T-cell (primary cell): ENCODE data around the gene PRPSAP1. TPM values are rescaled to one million over a fixed set of nuclear protein-coding genes. Genes with fewer than 3 reads are reported as not detected.
"Not testable (repeated sequence)": the region's sequence is repeated elsewhere in the genome, so short reads cannot be mapped to it uniquely, and the experiment has no call there.

Source experiments
- ATAC-seq, 4 experiments: fragments of 200-7000 bp in 3 of 4; fragments of 150-1000 bp in 1 of 4; cut with Tn5 transposase; replicated peaks in 1 of 4; 1 replicate in 3 of 4; 2 replicates in 1 of 4; pipeline ENCODE4 v1.10.0; 2021; ENCODE audit warnings: moderate library complexity in 3 of 4, mild to moderate bottlenecking in 2 of 4, moderate number of reproducible peaks in 1 of 4
- CTCF ChIA-PET, 2 donors: fragments of 300-600 bp; sonication (Branson Sonifier 250); formaldehyde crosslinking; loops; one replicate each; lab custom pipeline; 2022; ENCODE audit warnings: antibody characterized with exemption in 2 of 2; lab: Charles Lee
- POLR2A ChIA-PET, 2 donors: fragments of 300-600 bp; sonication (Branson Sonifier 250); formaldehyde crosslinking; loops; one replicate each; lab custom pipeline; 2022; ENCODE audit warnings: antibody characterized with exemption in 2 of 2; lab: Charles Lee
- DNase-seq, 35 experiments: peaks; one replicate each; pipeline versions ENCODE4 v3.0.0 to v3.0.0-alpha.2; 2013 to 2023
- H3K27ac ChIP-seq: one replicate; pipeline ENCODE4 v1.5.1; 2013; ENCODE audit warnings: low read length
- H3K27me3 ChIP-seq, 2 experiments: replicated peaks in 1 of 2; 1 replicate in 1 of 2; 2 replicates in 1 of 2; pipeline versions ENCODE4 v1.6.1 to v1.7.0; 2013; ENCODE audit warnings: low read length in 1 of 2, mixed read lengths in 1 of 2; ENCODE audit not compliant: control insufficient read depth in 2 of 2, insufficient read depth in 2 of 2; ENCODE audit errors: extremely low read depth in 1 of 2
- H3K36me3 ChIP-seq, 2 donors: 1 replicate in 1 of 2; 2 replicates in 1 of 2; pipeline versions ENCODE4 v1.6.1 to v1.7.0; 2013; ENCODE audit warnings: low read length in 1 of 2; ENCODE audit not compliant: control insufficient read depth in 2 of 2, insufficient read depth in 1 of 2; ENCODE audit errors: extremely low read depth in 1 of 2
- H3K4me1 ChIP-seq, 2 experiments: 1 replicate in 1 of 2; 2 replicates in 1 of 2; pipeline versions ENCODE4 v1.6.1 to v1.7.0; 2013; ENCODE audit warnings: low read length in 2 of 2, mixed read lengths in 1 of 2; ENCODE audit not compliant: insufficient read depth in 2 of 2, control insufficient read depth in 1 of 2; ENCODE audit errors: extremely low read depth in 1 of 2
- H3K4me3 ChIP-seq, 2 donors: 1 replicate in 1 of 2; 2 replicates in 1 of 2; pipeline versions ENCODE4 v1.5.1 to v1.7.0; 2013; ENCODE audit warnings: mild to moderate bottlenecking in 2 of 2, low read length in 1 of 2, moderate library complexity in 1 of 2; ENCODE audit not compliant: control insufficient read depth in 1 of 2; ENCODE audit errors: extremely low read depth in 1 of 2
- H3K9me3 ChIP-seq: 2 replicates; pipeline ENCODE4 v1.7.0; 2013
- H3K27ac Mint-ChIP-seq, 2 donors: one replicate each; pipeline ENCODE4 v1.8.0; 2020 to 2021; ENCODE audit warnings: mild to moderate bottlenecking in 2 of 2, mixed read lengths in 2 of 2
- H3K27me3 Mint-ChIP-seq, 2 donors: one replicate each; pipeline ENCODE4 v1.8.0; 2021 to 2022; ENCODE audit warnings: mixed read lengths in 2 of 2
- H3K36me3 Mint-ChIP-seq: one replicate; pipeline ENCODE4 v1.8.0; 2021; ENCODE audit warnings: mixed read lengths
- H3K4me1 Mint-ChIP-seq, 3 donors: one replicate each; pipeline ENCODE4 v1.8.0; 2020 to 2022; ENCODE audit warnings: mixed read lengths in 3 of 3, mild to moderate bottlenecking in 1 of 3
- H3K4me3 Mint-ChIP-seq, 3 donors: one replicate each; pipeline ENCODE4 v1.8.0; 2020 to 2022; ENCODE audit warnings: mild to moderate bottlenecking in 3 of 3, mixed read lengths in 3 of 3, moderate library complexity in 3 of 3
- H3K9me3 Mint-ChIP-seq, 3 donors: one replicate each; pipeline ENCODE4 v1.8.0; 2020 to 2022; ENCODE audit warnings: mixed read lengths in 3 of 3
- WGBS: methylation state at CpG from one replicate; pipeline ENCODE4 v1.1.5; 2013; ENCODE audit warnings: missing lambda C conversion rate; ENCODE audit not compliant: insufficient coverage; 5-methylcytosine and 5-hydroxymethylcytosine counted together
- total RNA-seq, 35 experiments: library from RNA in 6 of 35; stranded (reverse) in 6 of 35; fragments of 120-200 nt in 1 of 35; gene quantifications; one replicate each; pipeline versions ENCODE4 v1.2.1 to v1.2.4 and lab custom pipeline; 2013 to 2026

Gene PRPSAP1
- total RNA-seq, 5 donors from 2014 or later (not counting 1 experiment from before 2014, with no cell fraction given): 27.5 to 47.0 (median 40.0) TPM

DNA sequence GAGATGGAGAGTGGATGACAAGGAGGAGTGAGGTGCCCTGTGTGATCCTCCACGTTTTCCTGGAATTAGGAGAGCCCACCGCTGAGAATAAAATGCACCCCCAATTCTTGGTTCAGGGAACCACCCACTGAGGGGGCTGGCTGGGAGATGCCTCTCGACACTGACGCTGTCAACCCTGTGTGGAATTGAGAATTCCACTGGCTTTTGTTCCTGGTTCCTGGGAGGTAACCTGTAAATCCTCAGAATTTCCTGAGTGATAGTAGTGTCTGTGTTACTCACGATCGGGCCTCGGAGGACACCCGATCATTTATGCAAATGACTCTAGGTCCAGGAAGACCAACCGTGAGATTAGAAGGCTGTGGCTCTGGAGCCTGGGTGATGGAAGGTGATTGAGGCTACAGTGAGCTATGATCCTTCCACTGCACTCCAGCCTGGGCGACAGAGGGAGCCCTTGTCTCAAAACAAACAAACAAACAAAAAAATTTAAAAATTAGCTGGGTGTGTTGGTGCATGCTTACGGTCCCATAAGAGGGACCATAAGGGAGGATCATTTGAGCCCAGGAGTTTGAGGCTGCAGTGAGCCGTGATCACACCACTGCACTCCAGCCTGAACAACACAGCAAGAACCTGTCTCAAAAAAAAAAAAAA, 11.7 kb upstream of the PRPSAP1 start:
- Mint-ChIP-seq H3K9me3 (no peaks in the 10 kb centered on the region), H3K27ac (no peak overlapping the region), H3K4me1 (no peaks in the 10 kb centered on the region), H3K27me3 (no peaks in the 10 kb centered on the region), H3K4me3 (no peak overlapping the region), H3K36me3 (no peaks in the 10 kb centered on the region)
- ATAC-seq (no peak), DNase-seq (no peak)
- H3K4me3 ChIP-seq: no peak overlapping the region
- H3K4me1 ChIP-seq: no peaks in the 10 kb centered on the region
- CTCF ChIA-PET: interaction anchor here in 1 of 2 donors (0.6 to 1.1 kb wide), 3 partner anchors 24 to 695 kb away, joined by 3 to 6 read pairs (median 3); no protein-coding TSS in a partner anchor
- no peaks in the 10 kb centered on the region for H3K36me3 ChIP-seq
- H3K9me3 ChIP-seq: no peaks in the 10 kb centered on the region
- H3K27ac ChIP-seq: no peak overlapping the region
- WGBS: 85% methylated on average over 6 of the region's 12 CpGs
- POLR2A ChIA-PET: interaction anchor here in 1 of 2 donors (0.5 kb wide), 2 partner anchors 11 to 375 kb away, joined by 3 read pairs; no protein-coding TSS in a partner anchor
- peaks cover 0 to 17% of the 10 kb centered on the region in 2 experiments for H3K27me3 ChIP-seq

DNA sequence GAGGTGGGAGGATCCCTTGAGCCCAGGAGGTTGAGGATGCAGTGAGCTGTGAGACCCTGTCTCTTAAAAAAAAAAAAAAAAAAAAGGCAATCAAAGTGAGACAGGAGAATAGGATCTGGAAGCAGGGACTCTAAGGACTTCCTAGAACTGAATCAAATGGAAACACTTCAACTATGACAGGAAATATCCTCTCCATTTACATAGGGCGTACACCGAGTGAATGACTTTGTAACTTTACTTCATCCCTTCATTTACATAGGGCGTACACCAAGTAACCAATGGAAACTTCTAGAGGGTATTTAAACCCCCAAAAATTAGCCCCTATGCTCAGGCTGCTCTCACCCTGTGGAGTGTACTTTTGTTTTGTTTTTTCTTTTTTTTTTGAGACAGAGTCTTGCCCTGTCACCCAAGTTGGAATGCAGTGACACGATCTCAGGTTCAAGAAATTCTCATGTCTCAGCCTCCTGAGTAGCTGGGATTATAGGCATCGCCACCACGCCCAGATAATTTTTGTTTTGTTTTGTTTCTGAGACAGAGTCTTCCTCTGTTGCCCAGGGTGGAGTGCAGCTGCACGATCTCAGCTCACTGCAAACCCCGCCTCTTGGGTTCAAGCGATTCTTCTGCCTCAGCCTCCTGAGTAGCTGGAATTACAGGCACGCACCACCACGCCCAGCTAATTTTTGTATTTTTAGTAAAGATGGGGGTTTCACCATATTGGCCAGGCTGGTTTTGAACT, 9.6 kb upstream of the PRPSAP1 start:
- ChIA-PET CTCF (no interaction called here), POLR2A (no interaction called here)
- Histone ChIP-seq H3K9me3 (no peaks in the 10 kb centered on the region), H3K27me3 (peaks cover 0 to 9% of the 10 kb centered on the region in 2 experiments), H3K4me1 (no peaks in the 10 kb centered on the region), H3K4me3 (no peak overlapping the region), H3K27ac (no peak overlapping the region), H3K36me3 (no peaks in the 10 kb centered on the region)
- 97% methylated on average over 8 of the region's 11 CpGs for WGBS
- no peaks in the 10 kb centered on the region for H3K9me3 Mint-ChIP-seq
- no peak overlapping the region for H3K4me3 Mint-ChIP-seq
- DNase-seq (no peak), ATAC-seq (no peak)
- H3K27me3 Mint-ChIP-seq: no peaks in the 10 kb centered on the region
- no peaks in the 10 kb centered on the region for H3K4me1 Mint-ChIP-seq
- H3K36me3 Mint-ChIP-seq: no peaks in the 10 kb centered on the region
- H3K27ac Mint-ChIP-seq: no peak overlapping the region

DNA sequence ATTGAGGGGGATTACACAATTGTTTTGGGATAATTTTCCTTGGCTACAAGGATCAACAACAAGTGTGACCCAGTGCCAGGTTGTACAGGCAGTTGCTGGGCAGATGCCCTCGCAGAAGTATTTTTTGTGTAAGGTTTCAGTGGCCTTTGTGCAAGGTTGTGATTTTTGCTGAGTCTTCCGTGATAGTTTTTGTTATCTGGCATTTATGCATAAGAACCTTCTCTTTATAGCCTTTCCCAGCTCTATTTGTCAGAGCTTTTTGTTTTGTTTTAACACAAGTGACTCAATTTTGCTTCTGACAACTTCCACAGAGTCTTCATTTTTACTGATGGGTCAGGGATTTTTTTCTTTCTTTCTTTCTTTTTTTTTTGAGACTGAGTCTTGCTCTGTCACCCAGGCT, 6.7 kb upstream of the PRPSAP1 start:
- Mint-ChIP-seq H3K9me3 (no peaks in the 10 kb centered on the region), H3K4me3 (no peak overlapping the region), H3K36me3 (no peaks in the 10 kb centered on the region), H3K27me3 (peaks cover 0 to 1% of the 10 kb centered on the region in 2 donors), H3K27ac (no peak overlapping the region), H3K4me1 (no peaks in the 10 kb centered on the region)
- peaks cover 0 to 7% of the 10 kb centered on the region in 2 experiments for H3K27me3 ChIP-seq
- WGBS: no CpG with 5 or more reads among the region's 2 CpGs
- POLR2A ChIA-PET: no interaction called here
- ATAC-seq: no peak
- DNase-seq: no peak
- H3K9me3 ChIP-seq: no peaks in the 10 kb centered on the region
- no peak overlapping the region for H3K27ac ChIP-seq
- H3K4me1 ChIP-seq: no peaks in the 10 kb centered on the region
- CTCF ChIA-PET: no interaction called here
- H3K36me3 ChIP-seq: no peaks in the 10 kb centered on the region
- H3K4me3 ChIP-seq: no peak overlapping the region

DNA sequence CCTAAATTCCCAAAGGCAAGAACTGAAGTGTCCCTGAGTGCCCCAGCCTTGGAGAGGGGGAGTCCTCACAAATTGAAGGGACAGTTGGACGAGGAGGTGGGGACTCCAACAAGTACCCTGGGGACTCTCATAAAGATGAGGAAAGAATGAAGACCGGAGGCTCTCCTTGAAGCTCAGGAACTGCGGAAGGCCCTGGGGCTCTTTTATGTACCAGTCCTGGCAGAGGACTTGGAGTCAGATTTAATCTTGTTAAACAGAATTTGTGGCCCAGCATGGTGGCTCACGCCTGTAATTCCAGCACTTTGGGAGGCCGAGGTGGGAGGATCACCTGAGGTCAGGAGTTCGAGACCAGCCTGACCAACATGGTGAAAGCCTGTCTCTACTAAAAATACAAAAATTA, 6.1 kb upstream of the PRPSAP1 start:
- POLR2A ChIA-PET, H3K36me3 Mint-ChIP-seq, H3K36me3 ChIP-seq, ATAC-seq, H3K27ac ChIP-seq, H3K9me3 ChIP-seq, CTCF ChIA-PET, H3K4me3 ChIP-seq, H3K27me3 ChIP-seq, H3K4me1 Mint-ChIP-seq, H3K9me3 Mint-ChIP-seq, H3K27me3 Mint-ChIP-seq, H3K4me1 ChIP-seq, H3K4me3 Mint-ChIP-seq, H3K27ac Mint-ChIP-seq, DNase-seq: not testable (repeated sequence)
- 76% methylated on average over 5 of the region's 6 CpGs for WGBS

DNA sequence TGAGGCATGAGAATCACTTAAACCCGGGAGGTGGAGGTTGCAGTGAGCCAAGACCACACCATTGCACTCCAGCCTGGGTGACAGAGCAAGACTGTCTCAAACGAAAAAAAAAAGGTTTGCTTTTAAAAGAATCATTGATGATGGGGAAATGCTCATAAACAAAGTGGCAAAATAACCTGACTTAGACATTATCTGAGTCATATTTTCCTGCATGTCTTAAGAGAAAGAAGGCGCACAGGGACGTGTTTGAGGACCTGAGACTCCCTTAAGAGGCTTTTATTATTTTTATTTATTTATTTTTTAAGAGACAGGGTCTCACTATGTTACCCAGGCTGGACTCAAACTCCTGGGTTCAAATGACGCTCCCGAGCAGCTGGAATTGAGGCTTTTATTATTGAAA, 5.7 kb upstream of the PRPSAP1 start:
- WGBS: 90% methylated on average over 1 of the region's 6 CpGs
- no peak for DNase-seq
- Mint-ChIP-seq H3K36me3 (no peaks in the 10 kb centered on the region), H3K4me3 (no peak overlapping the region), H3K4me1 (peaks cover 3 to 5% (median 3%) of the 10 kb centered on the region in 3 donors), H3K9me3 (no peaks in the 10 kb centered on the region), H3K27me3 (peaks cover 0 to 1% of the 10 kb centered on the region in 2 donors), H3K27ac (no peak overlapping the region)
- no peaks in the 10 kb centered on the region for H3K9me3 ChIP-seq
- H3K27ac ChIP-seq: no peak overlapping the region
- ChIA-PET CTCF (no interaction called here), POLR2A (no interaction called here)
- peaks cover 0 to 9% of the 10 kb centered on the region in 2 experiments for H3K27me3 ChIP-seq
- ATAC-seq: no peak
- H3K4me1 ChIP-seq: peaks cover 0 to 5% of the 10 kb centered on the region in 2 experiments
- no peaks in the 10 kb centered on the region for H3K36me3 ChIP-seq
- no peak overlapping the region for H3K4me3 ChIP-seq

DNA sequence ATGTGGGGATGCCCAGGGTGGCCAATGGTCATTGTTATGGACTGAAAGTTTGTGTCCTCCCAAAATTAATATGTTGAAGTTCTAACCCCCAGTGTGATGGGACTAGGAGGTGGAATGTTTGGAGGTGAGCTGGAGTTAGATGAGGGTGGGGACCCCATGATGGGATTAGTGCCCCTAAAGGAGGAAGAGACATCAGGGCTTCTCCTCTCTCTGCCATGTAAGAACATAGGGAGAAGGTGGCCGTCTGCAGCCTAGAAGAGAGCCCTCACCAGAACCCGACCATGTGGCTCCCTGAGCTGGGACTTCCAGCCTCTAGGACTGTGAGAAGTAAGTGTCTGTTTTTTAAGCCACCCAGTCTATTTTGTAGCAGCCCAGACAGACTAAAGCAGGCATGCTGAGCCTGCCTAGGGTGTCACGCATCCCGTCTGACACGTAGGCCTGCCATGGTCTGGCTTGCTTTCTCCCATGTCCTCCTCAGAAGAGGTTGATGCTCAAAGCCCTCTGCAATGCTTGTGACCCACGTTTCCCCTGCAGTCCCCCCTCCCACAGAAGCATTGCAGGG, 4.0 kb upstream of the PRPSAP1 start:
- H3K4me1 Mint-ChIP-seq: peaks cover 11 to 15% (median 12%) of the 10 kb centered on the region in 3 donors
- H3K4me3 Mint-ChIP-seq: no peak overlapping the region
- H3K9me3 ChIP-seq: no peaks in the 10 kb centered on the region
- no peaks in the 10 kb centered on the region for H3K36me3 Mint-ChIP-seq
- H3K27me3 Mint-ChIP-seq: peaks cover 0 to 1% of the 10 kb centered on the region in 2 donors
- 80% methylated on average over 1 of the region's 6 CpGs for whole genome bisulfite sequencing
- H3K27ac Mint-ChIP-seq: no peak overlapping the region
- H3K27ac ChIP-seq: no peak overlapping the region
- no peak for ATAC-seq
- H3K9me3 Mint-ChIP-seq: no peaks in the 10 kb centered on the region
- H3K4me1 ChIP-seq: peaks cover 0 to 14% of the 10 kb centered on the region in 2 experiments
- POLR2A ChIA-PET: no interaction called here
- H3K4me3 ChIP-seq: no peak overlapping the region
- no peak for DNase-seq
- peaks cover 0 to 9% of the 10 kb centered on the region in 2 experiments for H3K27me3 ChIP-seq
- H3K36me3 ChIP-seq: no peaks in the 10 kb centered on the region
- CTCF ChIA-PET: interaction anchor here in 1 of 2 donors (0.5 to 0.7 kb wide), 2 partner anchors 18 to 377 kb away, joined by 3 to 5 read pairs; no protein-coding TSS in a partner anchor
